PC-3 (cell line): ENCODE results near the gene SPOP.

Experiments
- CTCF ChIP-seq: fragments of 300-600 bp; sonication (generic); conservative IDR thresholded peaks from 2 replicates; pipeline ENCODE4 v1.5.1; 2017; ENCODE audit warnings: antibody characterized with exemption, low read depth, mild to moderate bottlenecking, low read length
- EZH2 ChIP-seq: fragments of 300-600 bp; sonication (generic); IDR thresholded peaks from one replicate; pipeline ENCODE4 v1.6.1; 2017; ENCODE audit warnings: antibody characterized with exemption, mild to moderate bottlenecking, low read length; ENCODE audit not compliant: unreplicated experiment
- EZH2phosphoT487 ChIP-seq: fragments of 300-600 bp; sonication (generic); IDR thresholded peaks from 2 replicates; pipeline ENCODE4 v1.6.1; 2018; ENCODE audit warnings: mild to moderate bottlenecking, antibody characterized with exemption, low read length, borderline replicate concordance

- TF ChIP-seq CTCF (no peak), EZH2 (no peak), EZH2phosphoT487 (no peak)
These were observed 100.8 kb downstream of the SPOP start for GRCh38 chr17:49576917-49577649.
